Aorta (tissue), 5 donors: ENCODE measurements around the gene COLEC11. TPM values are rescaled to one million over a fixed set of nuclear protein-coding genes. Genes with fewer than 3 reads are reported as not detected.
"Not testable (repeated sequence)": the region's sequence is repeated elsewhere in the genome, so short reads cannot be mapped to it uniquely, and the experiment has no call there.

Experiments used
- ATAC-seq: fragments of 200-7000 bp; cut with Tn5 transposase; one replicate; pipeline ENCODE4 v1.9.1; 2022; ENCODE audit warnings: moderate library complexity; ENCODE audit not compliant: low FRiP score
- DNase-seq, 2 donors: peaks; one replicate each; pipeline ENCODE4 v3.0.0-alpha.2; 2020
- H3K27ac ChIP-seq, 2 donors: one replicate each; pipeline ENCODE4 v1.5.1; 2013; ENCODE audit warnings: low read length in 2 of 2, mild to moderate bottlenecking in 2 of 2, moderate library complexity in 2 of 2, control low read depth in 1 of 2, inconsistent platforms in 1 of 2, low read depth in 1 of 2
- H3K27me3 ChIP-seq, 2 donors: one replicate each; pipeline ENCODE4 v1.6.1; 2013; ENCODE audit warnings: control low read depth in 1 of 2, low read length in 1 of 2, mild to moderate bottlenecking in 1 of 2, moderate library complexity in 1 of 2; ENCODE audit not compliant: insufficient read depth in 2 of 2, control insufficient read depth in 1 of 2
- H3K36me3 ChIP-seq, 2 donors: one replicate each; pipeline ENCODE4 v1.6.1; 2013; ENCODE audit warnings: control low read depth in 1 of 2, low read length in 1 of 2, mild to moderate bottlenecking in 1 of 2; ENCODE audit not compliant: insufficient read depth in 2 of 2, control insufficient read depth in 1 of 2
- H3K4me1 ChIP-seq, 2 donors: one replicate each; pipeline ENCODE4 v1.6.1; 2013; ENCODE audit warnings: low read length in 2 of 2, control low read depth in 1 of 2, mild to moderate bottlenecking in 1 of 2, moderate library complexity in 1 of 2; ENCODE audit not compliant: insufficient read depth in 2 of 2, control insufficient read depth in 1 of 2
- H3K4me3 ChIP-seq, 2 donors: one replicate each; pipeline ENCODE4 v1.5.1; 2013; ENCODE audit warnings: low read length in 2 of 2, control low read depth in 1 of 2, mild to moderate bottlenecking in 1 of 2
- H3K9me3 ChIP-seq: one replicate; pipeline ENCODE4 v1.6.1; 2013; ENCODE audit warnings: mild to moderate bottlenecking, low read length; ENCODE audit not compliant: control insufficient read depth
- WGBS, 2 donors: extraction: QIAGEN DNeasy Blood & Tissue Kit; methylation state at CpG; one replicate each; pipeline ENCODE4 v1.1.7; 2013; 5-methylcytosine and 5-hydroxymethylcytosine counted together
- intact Hi-C, 2 donors: fragments of 100-400 bp; cut with DNase I; formaldehyde crosslinking; loops; one replicate each; pipeline versions ENCODE4 v1.14.2 to v1.15.0; 2022
- polyA plus RNA-seq, 2 donors: library from polyadenylated mRNA; stranded (reverse); fragments of 200-250 nt; gene quantifications; one replicate each; pipeline ENCODE4 v1.2.3, GENCODE V29; 2013
- total RNA-seq, 2 donors: library from RNA; stranded (reverse); fragmentation: NEBNext Ultra II Directional; extraction: Animal tissue kit (Norgen Biotek cat#: 25700); gene quantifications; one replicate each; pipeline ENCODE4 v1.2.1, GENCODE V29; 2021
- donor health status: healthy with polysubstance abuse.
- donor health status: Bipolar disorder and iron deficiency.
- donor health status: DM: no; HTN: no; CAD: no.
- donor health status: DM: no; HTN: no; CAD: no.
- donor health status: DM: yes; HTN: yes; CAD: no.

Gene COLEC11
- total and polyA plus RNA-seq, 4 donors = 1.4 to 33.2 (median 16.5) TPM

DNA sequence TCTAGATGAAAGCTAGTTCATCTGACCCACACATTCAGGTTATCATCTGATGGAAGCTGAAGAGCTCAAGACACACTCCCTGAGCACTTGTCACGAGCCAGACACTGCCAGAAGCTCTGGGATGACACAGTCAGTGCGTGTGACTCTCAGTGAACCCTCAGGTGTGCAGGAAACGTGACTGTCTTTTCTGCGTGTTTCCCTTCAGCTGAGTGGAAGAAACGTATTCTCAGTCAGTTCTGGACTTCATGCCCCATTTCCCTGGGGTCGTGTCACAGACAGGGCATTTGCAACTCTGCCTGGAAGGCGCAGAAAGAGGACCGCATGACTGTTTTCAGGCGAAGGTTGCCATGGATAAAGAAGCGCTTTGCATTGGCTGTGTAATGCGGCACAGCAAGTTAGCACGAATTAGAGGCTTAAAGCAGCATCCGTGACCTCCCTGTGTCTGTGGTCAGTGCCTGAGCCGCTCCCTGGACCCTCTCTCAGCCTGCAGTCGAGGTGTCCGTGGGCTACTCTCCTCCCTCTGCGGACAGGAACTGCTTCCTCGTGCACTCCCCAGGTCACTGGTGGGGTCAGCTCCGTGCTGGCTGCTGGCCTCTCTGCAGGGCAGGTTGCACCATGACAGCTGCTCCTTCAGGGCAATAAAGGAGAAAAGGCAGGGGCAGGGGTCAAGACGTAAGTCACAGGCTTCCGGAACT lies 59.8 kb downstream of the COLEC11 start:
- DNase-seq = no peak
- intact Hi-C loops = loop anchor here in 1 of 2 donors (5.0 kb wide), 1 partner anchor 232 kb away; no protein-coding TSS in a partner anchor
- Histone ChIP-seq H3K4me3 (no peak overlapping the region), H3K27me3 (no peaks in the 10 kb centered on the region), H3K9me3 (no peaks in the 10 kb centered on the region), H3K27ac (no peak overlapping the region), H3K36me3 (no peaks in the 10 kb centered on the region), H3K4me1 (no peaks in the 10 kb centered on the region)
- 77 to 78% methylated on average over 21 of the region's 21 CpGs for WGBS, 2 donors
- no peak for ATAC-seq

DNA sequence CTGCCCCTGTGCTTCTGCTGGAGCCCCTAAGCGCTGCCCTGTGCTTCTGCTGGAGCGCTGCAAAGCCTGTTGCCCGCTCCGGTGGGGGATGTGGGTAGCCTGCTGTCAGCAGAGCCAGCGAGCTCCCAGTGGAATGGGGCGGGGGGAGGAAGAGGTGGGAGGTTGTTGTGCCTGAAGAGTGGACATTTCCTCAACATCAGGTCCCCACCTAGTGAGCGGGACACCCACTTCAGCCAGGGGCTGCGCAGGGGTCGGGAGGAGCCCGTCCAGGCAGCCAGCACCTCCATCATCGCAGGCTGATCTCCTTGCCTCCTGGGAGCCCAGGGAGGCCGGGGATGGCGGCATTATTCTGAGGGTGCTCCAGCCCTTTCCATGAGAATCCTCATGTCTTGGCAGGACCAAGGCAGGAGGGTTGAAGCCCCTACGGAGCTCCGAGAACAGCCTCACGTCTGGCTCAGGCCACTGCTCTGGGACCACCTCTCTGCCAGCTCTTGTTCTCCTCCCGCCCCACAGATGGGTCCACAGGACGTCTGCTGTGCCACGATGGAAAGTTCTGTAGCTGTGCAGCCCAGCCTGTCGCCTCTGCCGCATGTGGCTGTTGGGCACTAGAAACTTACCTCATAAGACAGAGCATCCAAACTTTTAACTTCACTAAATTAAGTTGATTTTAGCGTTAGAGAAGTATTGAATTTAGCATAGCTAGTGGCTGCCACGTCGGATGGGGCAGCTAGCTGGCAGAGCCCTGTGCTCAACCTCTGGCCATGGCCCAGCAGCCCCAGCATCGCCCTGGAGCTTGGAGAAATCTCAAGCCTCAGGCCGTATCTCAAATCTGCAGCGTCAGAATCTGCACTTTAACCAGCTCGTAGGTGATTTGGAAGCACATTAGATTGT lies 61.2 kb downstream of the COLEC11 start:
- H3K4me1 ChIP-seq = no peaks in the 10 kb centered on the region
- no peak overlapping the region for H3K27ac ChIP-seq
- no peak for ATAC-seq
- intact Hi-C loops = no loop called here
- no peaks in the 10 kb centered on the region for H3K36me3 ChIP-seq
- H3K4me3 ChIP-seq = no peak overlapping the region
- DNase-seq = no peak
- WGBS, 2 donors = 68 to 76% methylated on average over 28 of the region's 28 CpGs
- H3K27me3 ChIP-seq = no peaks in the 10 kb centered on the region
- H3K9me3 ChIP-seq = no peaks in the 10 kb centered on the region

DNA sequence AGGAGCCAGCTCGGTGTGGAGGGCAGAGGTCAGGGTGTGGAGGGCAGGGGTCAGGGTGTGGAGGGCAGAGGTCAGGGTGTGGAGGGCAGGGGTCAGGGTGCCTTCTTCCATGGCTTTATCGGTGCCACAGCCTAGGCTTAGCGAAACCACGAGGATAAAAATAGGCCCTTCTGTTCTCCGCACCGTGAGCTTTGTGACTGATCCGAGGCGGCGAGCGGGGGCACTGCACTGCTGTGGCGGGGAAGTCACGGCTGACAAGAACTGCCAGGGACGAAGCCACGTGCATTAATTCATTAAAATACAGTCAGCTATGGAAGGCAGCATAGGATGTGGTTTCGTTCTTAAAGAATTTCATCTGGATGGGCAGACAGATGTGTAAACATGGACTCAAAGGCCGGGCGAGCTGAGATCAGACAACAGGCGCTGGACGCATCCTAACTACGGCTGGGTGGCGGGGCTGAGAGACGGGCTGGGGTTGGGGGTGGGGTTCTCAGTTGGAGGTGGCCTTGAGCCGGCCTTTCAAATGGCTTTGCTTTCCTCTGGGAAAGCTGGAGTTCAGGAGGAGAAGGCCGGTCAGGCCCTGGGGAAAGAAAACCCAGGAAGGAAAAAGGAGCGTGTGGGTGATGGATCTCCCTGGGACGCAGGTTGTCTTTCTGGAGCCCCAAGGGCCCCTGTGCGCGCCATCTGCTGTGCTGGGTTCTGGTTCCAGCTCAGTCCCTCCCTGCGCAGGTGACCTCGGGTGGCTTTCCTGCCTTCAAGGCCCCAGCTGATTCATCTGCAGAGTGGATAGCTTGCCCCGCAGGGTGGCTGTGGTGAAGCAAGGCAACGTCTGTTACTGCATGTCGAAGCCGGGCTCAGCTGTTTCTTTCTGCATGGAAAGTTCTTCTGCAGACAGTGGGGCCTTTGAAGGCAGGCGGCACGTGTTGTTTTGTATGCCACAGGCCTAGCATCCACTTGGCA lies 62.1 kb downstream of the COLEC11 start:
- ATAC-seq (no peak), DNase-seq (no peak)
- Histone ChIP-seq H3K27ac (no peak overlapping the region), H3K4me3 (no peak overlapping the region), H3K4me1 (no peaks in the 10 kb centered on the region), H3K36me3 (no peaks in the 10 kb centered on the region), H3K27me3 (no peaks in the 10 kb centered on the region), H3K9me3 (no peaks in the 10 kb centered on the region)
- intact Hi-C loops = no loop called here
- 77 to 88% methylated on average over 36 of the region's 36 CpGs for WGBS, 2 donors

DNA sequence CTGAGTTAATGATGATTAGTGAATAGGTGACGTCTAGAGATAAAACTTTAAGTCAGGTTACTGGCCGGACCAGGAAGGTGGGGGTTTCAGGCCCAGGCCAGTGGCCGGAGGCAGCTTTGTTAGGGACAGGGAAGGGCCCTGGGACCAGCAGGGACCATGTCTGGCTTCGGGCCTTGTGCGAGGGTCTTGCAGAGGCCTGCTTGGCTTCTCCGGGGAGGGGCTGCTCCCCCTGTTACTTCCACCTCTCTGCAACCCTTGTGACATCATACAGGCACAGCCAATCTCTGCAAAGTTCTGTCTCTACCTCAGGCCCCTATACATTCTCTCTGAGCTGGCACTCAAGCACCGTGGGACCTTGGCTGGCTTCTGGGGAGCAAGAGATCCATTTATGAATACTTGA lies 63.0 kb downstream of the COLEC11 start, which contains the start of gene ALLC:
Gene ALLC, plus strand, starts transcription at position 320 of the 400 bp plus-strand sequence. CDS start 12,958 bp downstream, outside the sequence.
- no peaks in the 10 kb centered on the region for H3K4me1 ChIP-seq
- H3K4me3 ChIP-seq = no peak within 1 kb of the TSS
- WGBS, 2 donors = 93 to 95% methylated on average over 7 of the region's 7 CpGs
- H3K9me3 ChIP-seq = no peaks in the 10 kb centered on the region
- H3K27me3 ChIP-seq = no peaks in the 10 kb centered on the region
- no peak within 1 kb of the TSS for H3K27ac ChIP-seq
- ATAC-seq (no peak), DNase-seq (no peak)
- no peaks in the 10 kb centered on the region for H3K36me3 ChIP-seq
- intact Hi-C loops = no loop called here

DNA sequence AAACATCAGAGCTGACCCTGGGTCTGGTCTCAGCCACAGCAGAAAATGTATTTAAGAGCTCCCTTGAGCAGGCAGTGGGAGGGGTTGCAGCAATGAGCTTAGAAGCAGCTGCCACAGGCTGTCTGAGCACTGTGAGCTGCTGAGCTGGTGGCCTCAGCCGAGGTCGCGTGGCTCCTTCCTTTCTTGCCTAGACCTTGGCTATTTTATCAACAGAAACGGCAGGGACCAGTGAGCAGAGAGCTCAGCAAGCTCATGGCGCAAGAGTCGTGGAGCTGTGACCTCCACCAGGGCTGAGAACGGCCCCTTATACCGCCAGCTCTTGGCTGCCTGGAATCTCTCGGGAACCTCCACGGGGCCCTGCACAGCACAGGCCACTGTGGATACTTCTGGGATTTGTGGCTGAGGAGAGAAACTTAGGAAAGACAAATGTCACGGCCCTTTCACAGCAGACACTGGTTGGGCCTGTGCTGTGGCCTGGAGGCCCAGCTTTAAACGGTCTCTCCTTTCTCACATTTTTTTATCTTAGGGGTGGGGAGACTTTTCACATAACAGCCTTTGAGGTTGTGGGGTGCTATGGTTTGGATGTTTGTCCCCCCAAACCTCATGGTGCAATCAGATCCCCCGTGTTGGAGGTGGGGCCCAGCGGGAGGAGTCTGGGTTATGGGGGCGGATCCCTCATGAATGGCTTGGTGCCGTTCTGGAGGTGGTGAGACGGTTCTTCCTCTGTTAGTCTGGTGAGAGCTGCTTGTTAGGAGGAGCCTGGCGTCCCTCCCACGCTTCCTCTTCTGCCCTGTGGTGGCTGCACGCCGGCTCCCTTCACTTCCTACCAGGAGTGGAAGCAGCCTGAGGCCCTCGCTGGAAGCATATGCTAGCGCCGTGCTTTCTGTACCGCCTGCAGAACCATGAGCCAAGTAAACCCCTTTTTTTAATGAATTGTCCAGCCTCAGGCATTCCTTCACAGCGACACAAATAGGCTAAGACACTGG lies 64.8 kb downstream of the COLEC11 start:
- no peak overlapping the region for H3K4me3 ChIP-seq
- no peak overlapping the region for H3K27ac ChIP-seq
- H3K36me3 ChIP-seq = no peaks in the 10 kb centered on the region
- H3K27me3 ChIP-seq = no peaks in the 10 kb centered on the region
- no peaks in the 10 kb centered on the region for H3K4me1 ChIP-seq
- no peaks in the 10 kb centered on the region for H3K9me3 ChIP-seq
- ATAC-seq (no peak), DNase-seq (peak in 1 of 2 donors; percentile 71)
- 68 to 71% methylated on average over 26 of the region's 26 CpGs for WGBS, 2 donors
- intact Hi-C loops = no loop called here

DNA sequence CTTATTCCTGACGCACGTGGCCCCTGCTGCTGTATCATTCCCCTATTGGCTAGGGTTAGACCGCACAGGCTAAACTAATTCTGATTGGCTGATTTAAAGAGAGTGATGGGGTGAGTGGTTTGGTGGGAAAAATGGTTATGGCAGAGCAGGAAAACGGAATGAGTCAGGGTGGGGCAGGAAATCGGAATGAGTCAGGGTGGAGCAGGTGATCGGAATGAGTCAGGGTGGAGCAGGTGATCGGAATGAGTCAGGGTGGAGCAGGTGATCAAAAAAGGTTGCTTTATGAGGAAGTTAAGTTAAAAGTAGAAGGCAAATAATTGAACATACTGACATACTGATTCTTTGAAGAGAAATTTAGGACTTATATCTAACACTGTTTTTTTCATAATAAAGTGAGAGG lies 65.7 kb downstream of the COLEC11 start:
- H3K9me3 ChIP-seq, H3K36me3 ChIP-seq, H3K4me3 ChIP-seq, intact Hi-C loops, H3K4me1 ChIP-seq, H3K27me3 ChIP-seq, ATAC-seq, H3K27ac ChIP-seq: not testable (repeated sequence)
- DNase-seq = peak in 1 of 2 donors; percentile 16
- 94 to 98% methylated on average over 7 of the region's 7 CpGs for WGBS, 2 donors

DNA sequence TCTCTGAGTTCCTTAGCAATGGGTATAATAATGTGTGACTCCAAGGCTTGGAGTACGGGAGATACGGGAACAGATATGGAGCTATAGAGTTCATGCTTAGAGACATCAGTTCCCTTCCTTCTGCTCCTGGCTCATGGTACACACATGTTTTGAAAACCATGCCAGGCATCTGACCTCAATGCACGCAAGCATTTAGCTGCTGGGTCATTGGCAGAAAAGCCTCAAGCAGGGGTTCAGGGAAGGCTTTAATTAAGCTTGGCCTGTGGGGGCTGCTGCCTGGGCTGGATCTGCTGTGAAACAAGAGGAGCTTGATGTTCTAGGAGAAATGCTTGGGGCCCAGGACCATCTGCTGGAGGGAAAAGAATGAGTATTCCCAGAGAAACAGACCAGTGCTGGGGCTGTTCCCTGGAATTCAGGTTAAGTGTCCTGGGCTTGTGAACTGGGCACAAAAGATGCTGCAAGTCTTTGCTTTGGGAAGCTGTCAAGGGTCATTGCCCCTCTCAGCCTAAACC lies 66.3 kb downstream of the COLEC11 start:
- ATAC-seq = no peak
- Histone ChIP-seq H3K27ac (no peak overlapping the region), H3K27me3 (no peaks in the 10 kb centered on the region), H3K9me3 (no peaks in the 10 kb centered on the region), H3K36me3 (no peaks in the 10 kb centered on the region), H3K4me3 (no peak overlapping the region), H3K4me1 (no peaks in the 10 kb centered on the region)
- 94 to 95% methylated on average over 3 of the region's 3 CpGs for WGBS, 2 donors
- peak in 1 of 2 donors; percentile 25 for DNase-seq
- intact Hi-C loops = no loop called here
